ENCODE results near the gene MTG2.
A peak's percentile ranks its signal among the peaks of the same experiment; 100 is the strongest.

The MTG2 gene

DNA sequence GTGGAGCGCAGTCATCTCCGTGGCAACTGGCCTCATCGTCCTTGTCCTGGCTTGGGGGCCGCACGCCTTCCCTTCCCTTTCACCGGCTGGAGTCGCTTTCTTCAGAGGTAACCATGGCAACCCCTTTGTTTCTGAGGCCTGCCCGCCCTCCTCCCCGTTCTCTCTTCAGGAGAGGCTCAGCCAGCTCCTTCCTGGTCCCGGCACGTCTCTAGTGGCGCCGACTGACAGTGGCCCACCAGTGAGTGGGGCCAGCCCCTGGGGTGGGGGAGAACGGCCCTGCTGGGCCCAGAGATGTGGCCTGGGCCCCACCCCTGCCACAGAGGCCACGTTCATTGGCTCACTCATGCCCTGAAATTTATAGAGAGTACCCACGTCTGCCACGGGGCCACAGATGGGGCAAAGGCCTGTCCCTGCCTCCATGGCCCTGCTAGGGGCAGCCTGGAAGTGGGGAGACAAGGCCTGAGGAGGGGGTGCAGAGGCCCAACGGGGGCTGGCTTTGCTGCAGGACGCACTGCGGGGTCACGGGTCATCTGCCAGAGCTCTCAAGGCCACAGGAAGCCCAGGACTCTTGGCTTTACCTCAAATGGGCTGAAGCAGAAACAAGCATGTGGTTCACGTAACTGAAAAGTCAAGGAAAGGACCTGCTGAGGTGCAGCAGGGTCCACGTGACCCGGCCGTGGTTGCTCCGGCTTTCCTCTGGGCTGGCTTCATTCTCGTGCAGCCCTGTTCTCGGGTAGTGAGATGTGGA is 54.1 kb downstream of the MTG2 start:
- no peak for DNase-seq

DNA sequence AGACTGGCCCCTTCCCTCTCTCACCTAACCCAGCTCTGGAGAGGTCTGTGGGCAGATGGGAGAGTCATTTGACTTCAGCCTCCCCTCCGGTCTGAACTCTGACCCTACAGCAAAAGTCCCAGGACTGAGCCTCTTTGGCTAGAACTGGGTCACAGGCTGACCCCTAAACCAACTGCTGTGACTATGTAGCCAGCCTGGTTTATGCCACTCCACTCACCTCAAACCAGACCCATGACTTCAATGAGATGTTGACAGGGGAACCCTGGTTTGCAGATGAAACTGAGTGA is 54.6 kb downstream of the MTG2 start:
- DNase-seq: no peak

DNA sequence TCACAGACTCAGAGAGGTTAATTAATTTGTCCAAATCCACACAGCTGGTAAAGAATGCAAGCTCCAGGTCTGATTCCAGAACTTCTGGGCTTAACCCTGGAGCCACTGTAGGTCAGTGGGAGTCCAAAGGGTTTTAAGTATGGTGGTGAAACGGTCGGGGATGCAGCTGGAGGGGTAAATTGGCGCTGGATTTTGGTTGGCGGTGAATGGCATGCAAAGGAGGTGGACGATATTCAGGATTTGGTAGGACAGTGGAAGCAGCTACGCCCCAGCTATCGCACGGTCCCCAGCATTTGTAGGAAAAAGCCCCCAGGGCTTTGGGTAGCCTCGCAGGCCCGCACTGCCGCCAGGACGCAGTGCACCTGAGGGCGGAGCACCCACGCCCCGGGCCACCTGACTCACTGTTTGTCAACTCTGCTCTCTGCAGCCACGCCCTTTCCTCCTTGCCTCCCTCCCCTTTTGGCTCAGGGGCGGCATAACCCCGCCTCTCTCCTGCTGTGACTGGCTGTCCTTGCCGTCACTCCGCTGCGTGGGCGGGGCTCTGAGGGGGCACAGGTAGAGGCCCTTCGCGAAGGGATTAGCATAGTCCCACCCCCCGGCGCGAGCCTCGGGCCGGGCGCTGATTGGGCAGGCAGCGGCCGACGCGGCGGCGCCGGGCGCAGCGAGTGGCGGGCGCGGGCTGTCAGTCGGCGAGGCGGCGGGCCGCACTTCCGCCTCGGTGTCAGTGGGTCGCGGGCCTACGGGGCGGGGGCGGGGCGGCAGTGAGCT is 55.2 kb downstream of the MTG2 start, which contains the start of gene OSBPL2:
TSS of gene OSBPL2 (plus strand) at position 721 of the 768 bp plus-strand sequence. CDS start 17,664 bp downstream, outside the sequence.
- DNase-seq: peak; percentile 100

- peak in 1 of 2 donors; percentile 14 for DNase-seq
Observed at GRCh38 chr20:62238569-62239277, 55.9 kb downstream of the MTG2 start.

DNA sequence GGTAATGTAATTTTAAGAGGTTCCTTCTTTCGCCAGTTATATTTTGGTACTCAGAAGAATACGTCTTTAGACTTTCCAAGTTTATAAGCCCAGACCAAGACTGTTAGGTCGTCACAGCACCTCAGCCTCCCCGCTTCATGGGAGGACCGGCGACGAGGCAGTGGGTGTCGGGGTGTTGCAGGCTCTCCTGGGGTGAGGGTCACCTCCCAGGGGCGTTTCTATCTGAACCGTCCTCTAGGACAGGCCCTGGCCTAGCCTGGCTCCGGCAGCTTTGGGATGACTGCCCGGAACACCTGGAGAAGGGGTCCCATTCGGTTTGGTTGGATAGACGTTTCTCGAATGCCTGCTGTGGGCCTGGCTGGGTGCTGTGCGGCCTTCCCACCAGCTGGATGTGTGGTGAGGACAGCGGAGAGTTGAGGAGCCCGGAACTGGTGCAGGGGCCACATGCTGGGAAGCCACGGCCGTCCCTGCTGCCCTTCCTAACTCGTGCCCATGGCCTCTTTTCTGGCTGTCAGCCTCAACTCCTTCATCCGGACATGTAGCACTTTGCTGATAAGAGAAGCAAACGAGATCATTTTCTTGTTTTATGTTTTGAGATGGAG is 56.6 kb downstream of the MTG2 start:
- DNase-seq: no peak

GRCh38 chr20:62240020-62240685 is 57.3 kb downstream of the MTG2 start:
- no peak for DNase-seq

- no peak for DNase-seq
Observed at GRCh38 chr20:62241506-62241905, 58.7 kb downstream of the MTG2 start.

- no peak for DNase-seq
Observed at GRCh38 chr20:62242176-62242575, 59.3 kb downstream of the MTG2 start.

- no peak for DNase-seq
Observed at GRCh38 chr20:62243106-62243505, 60.3 kb downstream of the MTG2 start.

DNA sequence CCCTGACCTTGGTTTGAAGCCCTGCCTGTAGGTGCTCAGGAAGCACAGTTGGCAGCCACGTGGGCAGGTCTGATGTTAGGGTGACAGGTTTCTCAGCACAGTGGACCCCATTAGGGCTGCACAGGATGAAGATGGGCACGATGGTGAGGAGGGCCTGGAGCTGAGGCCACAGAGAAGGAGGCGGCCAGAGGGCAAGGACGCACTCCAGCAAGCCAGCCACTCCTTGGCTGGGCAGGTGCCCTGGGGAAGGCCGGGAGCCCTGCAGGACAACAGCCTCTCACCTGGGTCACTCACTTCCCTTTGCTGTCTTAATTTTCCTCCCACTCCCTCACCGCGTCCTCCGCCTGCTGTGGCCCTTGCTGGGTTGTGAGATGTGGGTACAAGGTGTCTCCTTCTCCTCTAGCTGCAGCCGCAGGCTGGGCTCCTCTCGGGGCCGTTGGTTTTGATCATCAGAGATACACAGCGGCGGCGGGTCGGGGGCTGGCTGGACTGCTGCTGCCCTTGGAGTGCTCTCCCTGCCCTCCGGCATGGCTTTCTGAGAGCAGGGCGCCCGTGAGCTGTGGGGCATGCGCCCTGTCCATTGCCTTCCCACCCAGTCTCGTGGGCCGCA is 61.2 kb downstream of the MTG2 start:
- DNase-seq: no peak

GRCh38 chr20:62244644-62245108 is 61.8 kb downstream of the MTG2 start:
- no peak for DNase-seq

DNA sequence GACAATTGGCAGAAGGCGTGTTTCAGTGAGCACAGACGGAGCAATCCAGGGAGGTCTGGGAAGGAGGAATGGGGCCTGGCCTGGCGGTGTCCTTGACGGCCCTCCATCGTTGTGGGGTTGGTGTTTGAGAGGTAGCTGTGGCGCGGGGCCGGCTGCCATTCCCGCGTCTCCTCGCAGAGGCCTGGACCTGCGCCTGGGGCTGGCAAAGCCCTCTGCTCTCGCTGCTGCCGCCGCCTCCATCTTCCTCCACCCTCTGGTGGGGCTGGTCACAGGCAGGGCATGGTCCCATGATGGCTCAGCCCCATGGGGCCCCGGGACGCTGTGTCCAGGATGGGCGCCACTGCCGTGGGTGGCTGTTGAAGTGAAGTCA is 63.1 kb downstream of the MTG2 start:
- no peak for DNase-seq

DNA sequence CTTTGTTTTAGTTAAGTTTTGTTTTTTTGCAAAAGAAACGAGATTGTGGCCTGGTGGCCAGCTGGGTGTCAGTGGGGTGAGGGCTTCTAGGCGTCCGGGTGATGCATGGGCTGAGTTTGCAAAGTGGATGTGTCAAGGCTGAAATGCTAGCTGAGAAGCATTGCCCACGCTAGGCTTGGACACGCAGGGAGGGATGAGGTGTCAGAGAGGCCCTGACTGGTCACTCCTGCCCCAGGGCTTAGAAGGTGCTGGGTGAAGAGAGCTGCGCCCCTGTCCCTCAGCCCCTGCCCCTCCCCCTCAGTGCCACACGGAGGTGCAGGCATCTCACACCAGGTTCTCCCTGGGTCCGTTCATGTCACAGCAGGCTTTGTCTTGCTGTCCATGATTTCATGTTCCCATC is 63.6 kb downstream of the MTG2 start:
- DNase-seq: no peak

GRCh38 chr20:62246872-62247652 is 64.2 kb downstream of the MTG2 start:
- no peak for DNase-seq

- DNase-seq: no peak
Observed at GRCh38 chr20:62248890-62249560, 66.2 kb downstream of the MTG2 start.

GRCh38 chr20:62252342-62252966 is 69.6 kb downstream of the MTG2 start:
- no peak for DNase-seq
